Neutrophil (primary cell): ENCODE measurements around the gene CMSS1.

Source experiments
- H3K27ac ChIP-seq: fragments of 200-600 bp; sonication (generic); 2 replicates; pipeline ENCODE4 v1.5.1; 2016; ENCODE audit warnings: mild to moderate bottlenecking, moderate library complexity
- H3K27me3 ChIP-seq: fragments of 200-600 bp; sonication (generic); 2 replicates; pipeline ENCODE4 v1.6.0; 2016; ENCODE audit warnings: mild to moderate bottlenecking
- H3K36me3 ChIP-seq: fragments of 200-600 bp; sonication (generic); 2 replicates; pipeline ENCODE4 v1.5.1; 2017
- H3K4me1 ChIP-seq, 2 experiments: fragments of 200-600 bp in 1 of 2; sonication (generic) in 1 of 2; 1 replicate in 1 of 2; 2 replicates in 1 of 2; pipeline versions ENCODE4 v1.5.1 to v1.6.1; 2013 to 2016; ENCODE audit warnings: low read depth in 1 of 2, low read length in 1 of 2, mild to moderate bottlenecking in 1 of 2, moderate library complexity in 1 of 2; ENCODE audit not compliant: control insufficient read depth in 1 of 2, insufficient read depth in 1 of 2
- H3K4me3 ChIP-seq, 2 experiments: fragments of 200-600 bp in 1 of 2; sonication (generic) in 1 of 2; 1 replicate in 1 of 2; 2 replicates in 1 of 2; pipeline ENCODE4 v1.5.1; 2013 to 2016; ENCODE audit warnings: low read depth in 1 of 2, low read length in 1 of 2, mild to moderate bottlenecking in 1 of 2, moderate library complexity in 1 of 2
- H3K9me3 ChIP-seq: fragments of 200-600 bp; sonication (generic); 2 replicates; pipeline ENCODE4 v1.5.1; 2016
- CTCF ChIP-seq: fragments of 200-600 bp; sonication (generic); IDR thresholded peaks from 2 replicates; pipeline ENCODE4 v1.5.1; 2016; ENCODE audit warnings: antibody characterized with exemption

The CMSS1 gene

GRCh38 chr3:100131241-100131640 lies 313.6 kb downstream of the CMSS1 start:
- H3K27ac ChIP-seq: no peak overlapping the region
- no peaks in the 10 kb centered on the region for H3K36me3 ChIP-seq
- no peaks in the 10 kb centered on the region for H3K27me3 ChIP-seq

GRCh38 chr3:100136921-100137320 lies 319.3 kb downstream of the CMSS1 start:
- no peak for TF ChIP-seq CTCF
- H3K27ac ChIP-seq: no peak overlapping the region
- H3K36me3 ChIP-seq: no peaks in the 10 kb centered on the region
- no peak overlapping the region for H3K4me3 ChIP-seq
- H3K4me1 ChIP-seq: no peaks in the 10 kb centered on the region
- no peaks in the 10 kb centered on the region for H3K27me3 ChIP-seq
- no peaks in the 10 kb centered on the region for H3K9me3 ChIP-seq

More at GRCh38 chr3:100131241-100131640, 313.6 kb downstream of the CMSS1 start:
- H3K9me3 ChIP-seq: no peaks in the 10 kb centered on the region
- no peak overlapping the region for H3K4me3 ChIP-seq
- no peak for TF ChIP-seq CTCF
- peaks cover 0 to 7% of the 10 kb centered on the region in 2 experiments for H3K4me1 ChIP-seq

GRCh38 chr3:100140976-100141375 lies 323.3 kb downstream of the CMSS1 start:
- no peak for TF ChIP-seq CTCF
- Histone ChIP-seq H3K27me3 (no peaks in the 10 kb centered on the region), H3K27ac (no peak overlapping the region), H3K4me3 (no peak overlapping the region), H3K36me3 (no peaks in the 10 kb centered on the region), H3K4me1 (no peaks in the 10 kb centered on the region), H3K9me3 (peaks cover 5% of the 10 kb centered on the region)

GRCh38 chr3:100141586-100141985 lies 323.9 kb downstream of the CMSS1 start:
- H3K36me3 ChIP-seq: no peaks in the 10 kb centered on the region
- no peak overlapping the region for H3K27ac ChIP-seq
- no peak overlapping the region for H3K4me3 ChIP-seq
- no peak for TF ChIP-seq CTCF
- no peaks in the 10 kb centered on the region for H3K27me3 ChIP-seq
- H3K9me3 ChIP-seq: peaks cover 5% of the 10 kb centered on the region
- H3K4me1 ChIP-seq: no peaks in the 10 kb centered on the region

- H3K9me3 ChIP-seq: peaks cover 5% of the 10 kb centered on the region
- H3K27ac ChIP-seq: no peak overlapping the region
- H3K36me3 ChIP-seq: no peaks in the 10 kb centered on the region
- no peak for TF ChIP-seq CTCF
- no peaks in the 10 kb centered on the region for H3K27me3 ChIP-seq
- H3K4me1 ChIP-seq: no peaks in the 10 kb centered on the region
- no peak overlapping the region for H3K4me3 ChIP-seq
These were observed 326.7 kb downstream of the CMSS1 start for GRCh38 chr3:100144255-100144866.
